Measurements from ENCODE around the gene WDFY2. TPM values are rescaled to one million over a fixed set of nuclear protein-coding genes. Genes with fewer than 3 reads are reported as not detected.

The WDFY2 gene
- total RNA-seq, 1 experiment from 2014 or later: 26.4 TPM

DNA sequence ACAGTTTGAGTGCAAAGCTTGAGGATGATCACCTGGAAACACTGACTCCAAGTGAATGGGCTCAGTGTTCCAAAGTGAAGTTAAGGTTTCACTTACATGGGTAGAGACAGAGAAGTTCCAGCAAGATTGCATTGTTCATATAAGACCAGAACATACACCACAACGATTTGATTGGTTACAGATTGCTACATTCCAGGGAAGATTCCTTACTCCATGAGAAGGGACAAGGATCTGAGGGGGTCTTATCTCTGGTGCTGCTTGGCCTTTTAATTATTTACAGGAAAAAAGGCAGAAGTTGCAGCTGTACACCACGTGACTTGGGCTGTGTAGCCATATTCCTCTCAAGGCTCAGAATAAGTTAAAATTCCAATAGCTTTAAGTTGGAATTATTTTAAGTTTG is 12.3 kb downstream of the WDFY2 start:
- Histone ChIP-seq H3K27ac (ENCODE audit: insufficient read length, low read depth, low read length) (no peak overlapping the region), H4K5ac (ENCODE audit: insufficient read length, low read depth, low read length) (no peak overlapping the region), H2AK5ac (ENCODE audit: insufficient read length, low read length) (no peak overlapping the region), H3K79me1 (ENCODE audit: insufficient read depth, low read depth, low read length, poor library complexity, severe bottlenecking) (peaks cover 8% of the 10 kb centered on the region), H2BK15ac (ENCODE audit: low read depth, low read length) (no peak overlapping the region), H2BK12ac (ENCODE audit: insufficient read length, low read depth, low read length) (no peak overlapping the region), H3K4me1 (ENCODE audit: insufficient read depth, low read length) (peaks cover 9% of the 10 kb centered on the region; the same call in 1 of the 2 replicates), H3K9ac (ENCODE audit: extremely low read depth, insufficient read length, low read length) (no peak overlapping the region), H3K27me3 (ENCODE audit: insufficient read depth, low read length) (no peaks in the 10 kb centered on the region), H3K4ac (ENCODE audit: low read depth, low read length) (no peak overlapping the region), H4K8ac (replicated peaks; ENCODE audit: insufficient read length, low read depth, low read length) (no peak overlapping the region), H3K14ac (ENCODE audit: insufficient read depth, low read length) (no peak overlapping the region; the same call in 1 of the 2 replicates), H3K9me3 (ENCODE audit: control insufficient read depth, low read depth, low read length) (no peaks in the 10 kb centered on the region), H2BK5ac (ENCODE audit: insufficient read length, low read length) (no peak overlapping the region), H4K20me1 (ENCODE audit: control insufficient read depth, insufficient read depth, insufficient read length) (no peaks in the 10 kb centered on the region), H4K91ac (ENCODE audit: insufficient read length, low read depth, low read length) (no peak overlapping the region), H3K23ac (ENCODE audit: insufficient read length, low read depth, low read length) (no peak overlapping the region), H3K4me2 (ENCODE audit: insufficient read depth, insufficient read length, low read length) (no peak overlapping the region), H3T11ph (ENCODE audit: low read length) (no peak overlapping the region), H2BK120ac (ENCODE audit: low read depth, low read length, poor library complexity, severe bottlenecking) (no peak overlapping the region), H3K79me2 (ENCODE audit: insufficient read depth, low read length) (peaks cover 24% of the 10 kb centered on the region; the same call in 1 of the 2 replicates), H3K18ac (ENCODE audit: insufficient read length, low read depth, low read length) (no peak overlapping the region), H3K23me2 (ENCODE audit: insufficient read length, low read depth, low read length, poor library complexity, severe bottlenecking) (no peaks in the 10 kb centered on the region), H3K56ac (ENCODE audit: insufficient read length, low read depth, low read length) (no peak overlapping the region), H2BK20ac (ENCODE audit: low read depth, low read length, poor library complexity, severe bottlenecking) (no peak overlapping the region), H2AFZ (ENCODE audit: low read length) (no peak overlapping the region)
- Mint-ChIP-seq H3K9me3 (no peaks in the 10 kb centered on the region), H3K27ac (peak overlapping the region in 1 of 3 experiments; percentile 89; a peak in 2 of 7 replicates), H3K36me3 (ENCODE audit: insufficient read depth in 1 of 3, low read depth in 3 of 3) (peaks cover 0 to under 1% (median 0%) of the 10 kb centered on the region in 3 experiments; a peak in 1 of 7 replicates), H3K27me3 (ENCODE audit: low read depth) (no peaks in the 10 kb centered on the region), H3K4me1 (peaks cover 45 to 52% of the 10 kb centered on the region in 2 experiments), H3K4me3 (no peak overlapping the region)
- TF ChIP-seq CTCF (conservative IDR thresholded peaks at IDR 0.05): no peak
- no CpG with 5 or more reads among the region's 2 CpGs for WGBS (ENCODE audit: extremely low coverage, insufficient read length, low lambda C conversion rate)
- DNase-seq: no peak
